ENCODE measurements around the gene RASSF7. TPM values are rescaled to one million over a fixed set of nuclear protein-coding genes. Genes with fewer than 3 reads are reported as not detected.

Gene RASSF7
- total and polyA plus RNA-seq, 2 donors from 2014 or later: 106 to 108 TPM

- H3K9ac ChIP-seq (ENCODE audit: low read length in 3 of 3): peak overlapping the region in 2 of 3 donors; percentile 71 to 73
- intact Hi-C loops (cut with DNase I): no loop called here
- no peaks in the 10 kb centered on the region for H3K9me3 ChIP-seq (ENCODE audit: control insufficient read depth in 2 of 3, insufficient read depth in 1 of 3, low read length in 3 of 3)
- no peaks in the 10 kb centered on the region for H3K36me3 ChIP-seq (ENCODE audit: control insufficient read depth in 2 of 3, insufficient read depth in 3 of 3, low read length in 3 of 3)
- peak in 2 of 5 donors; percentile 73 to 83 for DNase-seq
- peak overlapping the region; percentile 26 to 67 (median 50) for H3K4me3 ChIP-seq (ENCODE audit: low read length in 3 of 3)
- no peak for FAIRE-seq
- no peak for TF ChIP-seq CTCF (IDR thresholded peaks at IDR 0.05; ENCODE audit: borderline replicate concordance, extremely low read depth, insufficient read depth)
- no peak overlapping the region for H3K27ac ChIP-seq (ENCODE audit: low read depth in 2 of 2, low read length in 2 of 2)
- H3K4me1 ChIP-seq (ENCODE audit: control insufficient read depth in 2 of 3, insufficient read depth in 2 of 3, low read depth in 1 of 3, low read length in 3 of 3): peaks cover 0 to 23% (median 4%) of the 10 kb centered on the region in 3 donors
- H3K27me3 ChIP-seq (ENCODE audit: control insufficient read depth, insufficient read depth, low read length): no peaks in the 10 kb centered on the region
These were observed 26.2 kb upstream of the RASSF7 start for GRCh38 chr11:534396-535209.

GRCh38 chr11:535210-535518 lies 25.6 kb upstream of the RASSF7 start:
- no peak overlapping the region for H3K27ac ChIP-seq (ENCODE audit: low read depth in 2 of 2, low read length in 2 of 2)
- H3K9me3 ChIP-seq (ENCODE audit: control insufficient read depth in 2 of 3, insufficient read depth in 1 of 3, low read length in 3 of 3): no peaks in the 10 kb centered on the region
- H3K4me3 ChIP-seq (ENCODE audit: low read length in 3 of 3): peak overlapping the region in 1 of 3 donors; percentile 67
- TF ChIP-seq CTCF (IDR thresholded peaks at IDR 0.05; ENCODE audit: borderline replicate concordance, extremely low read depth, insufficient read depth): no peak
- H3K9ac ChIP-seq (ENCODE audit: low read length in 3 of 3): no peak overlapping the region
- DNase-seq (no peak), FAIRE-seq (no peak)
- peaks cover 0 to 23% (median 4%) of the 10 kb centered on the region in 3 donors for H3K4me1 ChIP-seq (ENCODE audit: control insufficient read depth in 2 of 3, insufficient read depth in 2 of 3, low read depth in 1 of 3, low read length in 3 of 3)
- intact Hi-C loops (cut with DNase I): no loop called here
- no peaks in the 10 kb centered on the region for H3K27me3 ChIP-seq (ENCODE audit: control insufficient read depth, insufficient read depth, low read length)
- no peaks in the 10 kb centered on the region for H3K36me3 ChIP-seq (ENCODE audit: control insufficient read depth in 2 of 3, insufficient read depth in 3 of 3, low read length in 3 of 3)

GRCh38 chr11:535519-536454 lies 25.0 kb upstream of the RASSF7 start, which contains the start of gene HRAS:
TSS of gene HRAS (minus strand) at chr11:535576.
- DNase-seq (peak; percentile 96 to 99 (median 97)), FAIRE-seq (no peak)
- intact Hi-C loops (cut with DNase I): no loop called here
- Histone ChIP-seq H3K4me1 (ENCODE audit: control insufficient read depth in 2 of 3, insufficient read depth in 2 of 3, low read depth in 1 of 3, low read length in 3 of 3) (peaks cover 0 to 23% (median 4%) of the 10 kb centered on the region in 3 donors), H3K9ac (ENCODE audit: low read length in 3 of 3) (peak within 1 kb of the TSS in 2 of 3 donors; percentile 71 to 73), H3K36me3 (ENCODE audit: control insufficient read depth in 2 of 3, insufficient read depth in 3 of 3, low read length in 3 of 3) (no peaks in the 10 kb centered on the region), H3K4me3 (ENCODE audit: low read length in 3 of 3) (peak within 1 kb of the TSS; percentile 26 to 67 (median 50)), H3K27ac (ENCODE audit: low read depth in 2 of 2, low read length in 2 of 2) (peak within 1 kb of the TSS; percentile 60 to 63), H3K27me3 (ENCODE audit: control insufficient read depth, insufficient read depth, low read length) (no peaks in the 10 kb centered on the region), H3K9me3 (ENCODE audit: control insufficient read depth in 2 of 3, insufficient read depth in 1 of 3, low read length in 3 of 3) (no peaks in the 10 kb centered on the region)
- no peak for TF ChIP-seq CTCF (IDR thresholded peaks at IDR 0.05; ENCODE audit: borderline replicate concordance, extremely low read depth, insufficient read depth)
